HL-60 (cell line): ENCODE results near the gene ANKRD44.

Experiments
- CTCF ChIP-seq: IDR thresholded peaks from one replicate; pipeline ENCODE4 v1.5.1; 2011; ENCODE audit warnings: low read length, control low read depth, inconsistent platforms; ENCODE audit not compliant: insufficient read depth
- GABPA ChIP-seq: IDR thresholded peaks from 2 replicates; pipeline ENCODE4 v1.6.1; 2012; ENCODE audit warnings: low read depth
- POLR2AphosphoS5 ChIP-seq: IDR thresholded peaks from 2 replicates; pipeline ENCODE4 v1.6.1; 2012; ENCODE audit warnings: low read depth
- REST ChIP-seq: IDR thresholded peaks from 2 replicates; pipeline ENCODE4 v1.6.1; 2012; ENCODE audit warnings: low read depth; ENCODE audit not compliant: insufficient replicate concordance
- SPI1 ChIP-seq: IDR thresholded peaks from 2 replicates; pipeline ENCODE4 v1.6.1; 2012; ENCODE audit warnings: low read depth, mild to moderate bottlenecking, borderline replicate concordance

GRCh38 chr2:197197895-197198311 is 112.7 kb downstream of the ANKRD44 start:
- TF ChIP-seq CTCF (no peak), POLR2AphosphoS5 (no peak), GABPA (no peak), REST (no peak), SPI1 (no peak)
